DMS 273 treated with DMSO at 0.1 percent for 48 hours (cell line): ENCODE results near the gene PATJ.
A peak's percentile ranks its signal among the peaks of the same experiment; 100 is the strongest.
"Not testable (repeated sequence)": the region's sequence is repeated elsewhere in the genome, so short reads cannot be mapped to it uniquely, and the experiment has no call there.

ENCODE experiments used
- DNase-seq: peaks from one replicate; lab custom pipeline; 2025; lab: John Stamatoyannopoulos, UW

Gene PATJ

DNA sequence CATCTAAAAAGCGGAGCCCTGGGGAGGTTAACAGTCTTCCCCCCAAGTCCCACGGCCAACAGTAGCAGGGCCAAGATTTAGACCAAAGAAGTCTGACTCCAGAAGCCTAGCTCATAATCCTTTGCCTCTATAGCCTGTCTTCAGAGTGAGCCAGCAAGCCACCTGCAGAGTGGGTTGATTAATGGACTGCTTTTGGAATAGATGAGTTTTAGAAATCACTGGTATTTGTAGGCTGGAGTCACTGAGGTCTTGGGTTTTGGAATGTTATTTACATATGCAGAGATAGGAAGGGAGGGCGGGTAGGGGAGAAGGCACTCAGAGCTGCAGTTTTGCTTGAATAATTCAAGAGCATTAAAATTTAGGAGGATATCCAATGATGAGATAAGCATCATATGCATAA, 361.6 kb downstream of the PATJ start:
- no peak for DNase-seq

- DNase-seq, result no peak
Observed at GRCh38 chr1:62107923-62108322, 365.6 kb downstream of the PATJ start.

- no peak for DNase-seq
Observed at GRCh38 chr1:62109124-62109523, 366.8 kb downstream of the PATJ start.

DNA sequence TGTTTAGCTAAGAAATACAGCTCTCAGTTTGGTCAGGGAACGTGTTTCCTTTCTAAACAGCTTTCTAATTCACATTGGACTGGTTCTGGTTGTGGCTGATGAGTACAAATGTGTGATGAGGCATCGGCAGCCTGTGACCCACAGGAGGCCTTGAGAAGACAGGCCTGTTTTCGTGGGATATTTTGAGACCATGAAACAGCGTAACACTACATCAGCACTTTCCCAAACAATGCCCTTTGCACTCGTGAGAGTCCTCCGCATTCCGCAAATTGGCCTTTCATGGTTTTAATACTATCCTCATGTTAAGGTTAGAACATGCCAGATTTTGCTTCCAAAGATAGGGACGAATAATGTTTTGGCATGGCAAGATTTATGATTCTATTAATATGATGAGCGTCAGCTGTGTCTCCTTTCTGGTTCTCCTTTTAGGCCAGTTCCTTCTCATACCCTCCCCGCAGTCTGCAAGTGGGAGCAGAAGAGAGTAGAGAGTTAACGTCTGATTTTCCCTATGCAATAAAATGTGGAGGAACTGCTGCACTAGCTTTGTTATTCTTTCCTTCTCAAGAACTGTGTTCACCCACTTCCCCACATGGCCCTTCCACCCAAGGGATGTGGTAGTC, 368.0 kb downstream of the PATJ start:
- no peak for DNase-seq

GRCh38 chr1:62111084-62111483, 368.8 kb downstream of the PATJ start:
- DNase-seq, result no peak

DNA sequence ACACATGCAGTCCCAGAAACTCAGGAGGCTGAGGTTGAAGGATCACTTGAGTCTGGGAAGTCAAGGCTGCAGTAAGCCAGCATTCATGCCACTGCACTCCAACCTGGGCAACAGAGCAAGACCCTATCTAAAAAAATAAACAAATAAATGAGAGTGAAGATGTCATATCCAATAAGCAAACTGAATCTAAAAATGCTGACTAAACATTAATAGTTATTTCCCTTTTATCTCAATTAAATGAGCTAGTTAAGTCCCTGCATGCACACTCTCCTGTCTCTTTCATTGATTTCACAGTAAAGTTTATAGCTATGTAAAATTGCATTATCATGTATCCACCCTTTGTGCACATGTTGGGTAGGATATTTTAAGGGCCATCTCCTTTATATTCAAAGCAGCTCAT, 371.2 kb downstream of the PATJ start:
- DNase-seq, result no peak

GRCh38 chr1:62117018-62117750, 374.9 kb downstream of the PATJ start:
- no peak for DNase-seq

DNA sequence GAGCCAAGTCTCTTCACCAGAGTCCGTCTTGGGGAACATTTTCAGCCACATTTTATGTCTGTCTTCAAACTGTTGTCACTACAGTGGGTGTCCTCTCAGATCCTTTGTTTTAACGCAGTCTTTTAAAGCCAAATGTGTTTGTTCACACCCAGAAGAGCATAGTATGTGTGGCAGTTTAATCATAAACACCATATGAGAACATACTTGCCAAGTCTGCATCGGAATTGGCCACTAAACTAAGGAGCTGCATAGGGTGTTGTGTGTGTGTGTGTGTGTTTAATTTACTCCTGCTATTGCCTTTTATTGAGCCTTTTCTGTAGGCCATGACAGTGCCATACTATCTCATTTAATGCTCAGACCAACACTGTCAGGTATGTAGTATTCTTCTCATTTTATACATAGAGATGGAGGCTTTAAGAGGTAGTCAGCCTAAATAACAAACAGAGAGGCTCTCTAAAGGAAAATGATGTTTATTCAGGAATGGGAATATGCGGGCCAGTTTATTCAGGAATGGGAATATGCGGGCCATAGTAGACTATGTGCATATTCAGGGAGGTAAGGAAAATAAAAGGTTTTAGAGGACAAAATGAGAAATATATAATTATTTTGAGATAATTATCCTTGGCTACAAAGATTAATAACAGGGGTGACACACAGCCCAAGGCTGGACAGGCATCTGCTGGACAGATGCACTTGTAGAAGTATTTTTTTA, 384.5 kb downstream of the PATJ start:
- no peak for DNase-seq

- no peak for DNase-seq
Observed at GRCh38 chr1:62128745-62129144, 386.5 kb downstream of the PATJ start.

- DNase-seq, result peak; percentile 32
Observed at GRCh38 chr1:62131093-62131725, 388.9 kb downstream of the PATJ start.

- DNase-seq, result no peak
Observed at GRCh38 chr1:62138029-62138428, 395.7 kb downstream of the PATJ start.

- DNase-seq, result no peak
Observed at GRCh38 chr1:62139410-62139809, 397.1 kb downstream of the PATJ start.

DNA sequence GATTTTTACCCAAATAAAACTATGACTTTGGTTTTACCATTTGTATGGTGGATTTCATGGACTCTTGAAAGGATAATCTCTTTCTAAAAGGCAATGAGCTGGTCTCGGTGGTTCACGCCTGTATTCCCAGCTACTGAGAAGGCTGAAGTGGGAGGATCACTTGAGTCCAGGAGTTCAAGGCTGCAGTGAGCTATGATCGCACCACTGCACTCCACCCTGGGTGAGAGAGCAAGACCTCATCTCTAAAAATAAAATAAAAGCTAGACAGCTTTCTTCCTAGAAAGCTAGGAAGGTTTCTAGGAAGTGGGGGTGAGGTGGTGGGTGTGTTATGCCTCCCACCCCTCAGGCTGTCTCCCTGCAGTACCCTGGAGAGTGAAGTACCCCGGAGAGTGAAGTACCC, 398.4 kb downstream of the PATJ start:
- DNase-seq, result no peak

- no peak for DNase-seq
Observed at GRCh38 chr1:62142496-62142895, 400.2 kb downstream of the PATJ start.

- no peak for DNase-seq
Observed at GRCh38 chr1:62144238-62144831, 402.1 kb downstream of the PATJ start.

DNA sequence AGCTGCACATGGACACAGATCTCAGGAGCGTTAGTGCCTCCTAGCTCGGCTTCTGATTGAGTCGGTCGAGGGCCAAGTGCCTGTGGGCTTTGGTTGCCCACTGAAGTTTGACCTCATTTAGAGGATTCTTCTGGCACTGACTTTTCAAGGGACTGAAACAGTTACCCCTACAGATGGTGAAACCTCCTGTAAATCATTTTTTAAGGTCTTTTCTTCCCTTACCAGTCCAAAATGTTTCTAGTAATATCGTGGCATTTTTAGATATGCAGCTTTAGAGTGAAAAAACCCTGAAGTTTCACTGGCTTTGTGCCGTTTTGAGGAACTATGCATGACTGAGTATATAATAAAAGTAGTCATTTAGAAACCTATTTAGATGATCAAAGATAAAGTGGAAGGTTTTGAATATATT, 417.7 kb downstream of the PATJ start:
- DNase-seq, result no peak

- DNase-seq, result no peak
Observed at GRCh38 chr1:62161711-62162110, 419.4 kb downstream of the PATJ start.

DNA sequence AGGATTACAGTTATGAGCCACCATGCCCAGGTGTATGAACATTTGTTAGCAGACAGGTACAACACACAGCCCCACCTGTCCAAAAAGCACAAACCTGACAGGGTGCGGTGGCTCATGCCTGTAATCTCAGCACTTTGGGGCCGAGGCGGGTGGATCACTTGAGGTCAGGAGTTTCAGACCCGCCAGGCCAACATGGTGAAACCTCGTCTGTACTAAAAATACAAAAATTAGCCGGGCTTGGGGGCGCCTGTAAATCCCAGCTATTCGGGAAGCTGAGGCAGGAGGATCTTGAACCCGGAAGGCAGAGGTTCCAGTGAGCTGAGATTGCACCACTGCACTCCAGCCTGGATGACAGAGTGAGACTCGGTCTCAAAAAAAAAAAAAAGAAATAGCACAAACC, 428.1 kb downstream of the PATJ start:
- not testable (repeated sequence) for DNase-seq

- peak; percentile 50 for DNase-seq
Observed at GRCh38 chr1:62175568-62176179, 433.4 kb downstream of the PATJ start.

GRCh38 chr1:62176597-62177312, 434.5 kb downstream of the PATJ start:
- no peak for DNase-seq

GRCh38 chr1:62177621-62178020, 435.3 kb downstream of the PATJ start:
- DNase-seq, result peak; percentile 80
